GM23248 (cell line): ENCODE results near the gene PRKCA. TPM values are rescaled to one million over a fixed set of nuclear protein-coding genes. Genes with fewer than 3 reads are reported as not detected.
"Not testable (repeated sequence)": the region's sequence is repeated elsewhere in the genome, so short reads cannot be mapped to it uniquely, and the experiment has no call there.

ENCODE experiments used
- DNase-seq: peaks from one replicate; pipeline ENCODE4 v3.0.0-alpha.2; 2015
- H2AFZ ChIP-seq: fragments of 200-600 bp; sonication (generic); 2 replicates; pipeline ENCODE4 v1.6.1; 2016; ENCODE audit warnings: antibody characterized with exemption
- H3F3A ChIP-seq: fragments of 200-600 bp; sonication (generic); 2 replicates; pipeline ENCODE4 v1.6.1; 2016; ENCODE audit warnings: mild to moderate bottlenecking, antibody characterized with exemption, mixed run types; ENCODE audit not compliant: insufficient read depth
- H3K27ac ChIP-seq: fragments of 200-600 bp; sonication (generic); 2 replicates; pipeline ENCODE4 v1.5.1; 2016; ENCODE audit warnings: mild to moderate bottlenecking
- H3K27me3 ChIP-seq: fragments of 200-600 bp; sonication (generic); replicated peaks from 2 replicates; pipeline ENCODE4 v1.6.1; 2016; ENCODE audit warnings: mild to moderate bottlenecking; ENCODE audit not compliant: insufficient read depth
- H3K36me3 ChIP-seq: fragments of 200-600 bp; sonication (generic); 2 replicates; pipeline ENCODE4 v1.6.1; 2016; ENCODE audit warnings: low read depth, mild to moderate bottlenecking
- H3K4me1 ChIP-seq: fragments of 200-600 bp; sonication (generic); 2 replicates; pipeline ENCODE4 v1.6.1; 2016; ENCODE audit warnings: mild to moderate bottlenecking; ENCODE audit not compliant: insufficient read depth
- H3K4me2 ChIP-seq: fragments of 200-600 bp; sonication (generic); one replicate; pipeline ENCODE4 v1.6.1; 2016; ENCODE audit warnings: mild to moderate bottlenecking; ENCODE audit not compliant: unreplicated experiment
- H3K4me3 ChIP-seq: fragments of 200-600 bp; sonication (generic); 2 replicates; pipeline ENCODE4 v1.5.1; 2016; ENCODE audit warnings: mild to moderate bottlenecking
- H3K79me2 ChIP-seq: fragments of 200-600 bp; sonication (generic); 2 replicates; pipeline ENCODE4 v1.6.1; 2016; ENCODE audit warnings: mild to moderate bottlenecking; ENCODE audit not compliant: insufficient read depth
- H3K9ac ChIP-seq: fragments of 200-600 bp; sonication (generic); 2 replicates; pipeline ENCODE4 v1.6.1; 2016; ENCODE audit warnings: mild to moderate bottlenecking
- H3K9me2 ChIP-seq: fragments of 200-600 bp; sonication (generic); 2 replicates; pipeline ENCODE4 v1.6.1; 2016; ENCODE audit warnings: mixed run types, mild to moderate bottlenecking, moderate library complexity; ENCODE audit not compliant: insufficient read depth
- H3K9me3 ChIP-seq: fragments of 200-600 bp; sonication (generic); one replicate; pipeline ENCODE4 v1.6.1; 2017; ENCODE audit warnings: low read depth
- H4K20me1 ChIP-seq: fragments of 200-600 bp; sonication (generic); 2 replicates; pipeline ENCODE4 v1.6.0; 2016; ENCODE audit not compliant: insufficient read depth
- EZH2 ChIP-seq: fragments of 200-600 bp; sonication (generic); IDR thresholded peaks from 2 replicates; pipeline ENCODE4 v1.6.1; 2018; ENCODE audit warnings: antibody characterized with exemption, mild to moderate bottlenecking; ENCODE audit not compliant: insufficient read depth, poor library complexity, severe bottlenecking
- EZH2phosphoT487 ChIP-seq: fragments of 200-600 bp; sonication (generic); IDR thresholded peaks from 2 replicates; pipeline ENCODE4 v1.6.1; 2018; ENCODE audit warnings: antibody characterized with exemption, moderate library complexity, mild to moderate bottlenecking, low read depth; ENCODE audit not compliant: insufficient read depth
- WGBS, 2 experiments: methylation state at CpG; one replicate each; pipeline ENCODE4 v1.1.6; 2015 to 2017; ENCODE audit warnings: low lambda C conversion rate in 2 of 2, low coverage in 1 of 2; ENCODE audit errors: missing lambda C conversion rate in 2 of 2; 5-methylcytosine and 5-hydroxymethylcytosine counted together
- in situ Hi-C: fragments of 300-500 bp; cut with MboI; formaldehyde crosslinking; loops from 2 replicates; pipeline ENCODE4 v1.15.0; 2020
- polyA plus RNA-seq: library from polyadenylated mRNA; unstranded; fragments of >200 nt; fragmentation: Nextera tagmentation; extraction: Ambion mirVana; gene quantifications from 2 replicates; pipeline ENCODE4 v1.2.1, GENCODE V29; 2016
- total RNA-seq: library from RNA; depleted of rRNA; stranded (reverse); fragments of >200 nt; shearing (Covaris generic); gene quantifications from 2 replicates; pipeline ENCODE4 v1.2.3, GENCODE V29; 2014

The PRKCA gene
- total and polyA plus RNA-seq, 2 experiments from 2014 or later: 17.3 to 28.5 TPM

DNA sequence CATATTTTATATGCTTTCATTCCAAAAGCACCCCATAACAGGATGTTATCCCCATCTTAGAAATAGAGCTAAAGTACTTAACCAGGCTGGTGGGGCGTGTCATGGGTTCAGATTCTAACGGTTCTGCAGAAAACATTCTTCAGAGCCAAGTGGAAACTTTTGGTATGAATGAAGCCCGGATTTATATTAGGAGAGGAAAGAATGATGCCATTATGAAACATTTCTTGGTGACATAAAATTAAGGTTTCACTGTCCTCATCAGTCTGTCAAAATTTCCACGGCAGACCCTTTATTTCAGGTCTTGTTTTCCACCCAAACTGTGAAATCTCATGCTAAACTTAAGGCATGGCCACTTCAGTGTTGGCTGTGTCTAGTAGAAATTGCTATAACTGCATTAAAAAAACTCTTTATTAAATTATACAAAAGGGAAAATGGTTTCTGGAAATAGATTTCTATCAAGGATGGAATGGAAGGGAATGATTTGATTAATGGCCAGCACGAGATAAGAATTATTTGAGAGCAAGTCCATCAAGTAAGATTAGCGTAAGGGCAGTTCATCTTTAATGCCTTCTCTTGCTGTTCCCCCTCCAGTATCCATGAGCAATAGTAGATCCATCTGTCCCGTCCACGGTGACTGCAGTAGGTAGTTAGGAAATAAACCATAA, 11.7 kb downstream of the PRKCA start:
- no peak for DNase-seq
- Histone ChIP-seq H3K4me1 (peaks cover 15% of the 10 kb centered on the region), H3K4me3 (no peak overlapping the region), H4K20me1 (no peaks in the 10 kb centered on the region), H3K79me2 (peaks cover 93% of the 10 kb centered on the region), H3K4me2 (no peak overlapping the region), H3K27ac (no peak overlapping the region), H3K36me3 (peaks cover 15% of the 10 kb centered on the region; the same call in 1 of the 2 replicates), H3F3A (peaks cover 14% of the 10 kb centered on the region), H3K27me3 (no peaks in the 10 kb centered on the region), H3K9ac (no peak overlapping the region), H3K9me3 (no peaks in the 10 kb centered on the region), H3K9me2 (no peaks in the 10 kb centered on the region), H2AFZ (no peak overlapping the region)
- WGBS, 2 experiments: 85 to 86% methylated on average over 8 of the region's 8 CpGs
- TF ChIP-seq EZH2phosphoT487 (no peak), EZH2 (no peak)
- in situ Hi-C loops: no loop called here

DNA sequence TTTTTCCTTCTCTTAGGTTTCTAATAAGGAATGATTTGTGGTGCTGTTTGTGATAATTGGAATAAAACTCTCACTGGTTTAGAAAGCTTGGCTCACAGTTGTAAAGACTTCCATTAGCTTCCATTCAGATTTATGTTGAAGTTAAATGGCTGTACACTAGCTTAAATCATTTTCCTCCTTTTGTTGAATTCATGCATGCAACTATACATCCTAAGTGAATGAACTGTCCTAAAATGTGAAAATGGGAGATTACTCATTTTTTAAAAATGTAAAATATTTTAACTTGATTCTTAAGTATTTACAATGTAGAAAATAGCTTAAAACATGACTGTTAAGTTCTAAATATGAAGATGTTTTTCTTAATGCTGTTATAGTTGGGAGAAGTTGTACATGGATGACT, 15.2 kb downstream of the PRKCA start:
- Histone ChIP-seq H3K4me3 (peak overlapping the region; percentile 26), H3K9me2 (no peaks in the 10 kb centered on the region), H3K27ac (peak overlapping the region; percentile 31), H3K4me1 (peaks cover 19% of the 10 kb centered on the region), H3K9ac (peak overlapping the region; percentile 25), H3K36me3 (peaks cover 6% of the 10 kb centered on the region; the same call in 1 of the 2 replicates), H3K27me3 (no peaks in the 10 kb centered on the region), H3F3A (peaks cover 22% of the 10 kb centered on the region), H3K4me2 (peak overlapping the region; percentile 82), H3K9me3 (no peaks in the 10 kb centered on the region), H4K20me1 (no peaks in the 10 kb centered on the region), H2AFZ (peak overlapping the region; percentile 28; the same call in 1 of the 2 replicates), H3K79me2 (peaks cover 93% of the 10 kb centered on the region)
- peak; percentile 41 for DNase-seq
- TF ChIP-seq EZH2 (no peak), EZH2phosphoT487 (no peak)
- in situ Hi-C loops: no loop called here

DNA sequence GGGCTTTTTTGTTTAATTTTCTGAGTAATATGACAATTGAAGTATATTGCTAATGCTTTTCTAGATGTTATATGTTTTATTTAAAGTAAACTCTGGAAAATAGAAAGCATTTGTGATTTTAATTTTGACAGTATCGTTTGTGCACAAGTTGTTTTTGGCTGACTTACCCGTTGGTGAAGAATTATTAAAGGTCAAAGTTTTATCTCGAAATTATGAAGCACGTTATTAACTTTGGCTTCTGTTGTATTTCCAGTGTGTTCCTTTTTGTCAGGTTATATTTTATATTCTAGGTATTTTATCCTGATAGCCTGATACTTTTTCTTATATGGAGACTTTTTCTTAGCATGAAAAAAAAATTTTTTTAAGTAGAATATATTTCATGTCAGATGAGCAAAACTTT, 16.8 kb downstream of the PRKCA start:
- H3K27ac ChIP-seq: no peak overlapping the region
- in situ Hi-C loops: no loop called here

DNA sequence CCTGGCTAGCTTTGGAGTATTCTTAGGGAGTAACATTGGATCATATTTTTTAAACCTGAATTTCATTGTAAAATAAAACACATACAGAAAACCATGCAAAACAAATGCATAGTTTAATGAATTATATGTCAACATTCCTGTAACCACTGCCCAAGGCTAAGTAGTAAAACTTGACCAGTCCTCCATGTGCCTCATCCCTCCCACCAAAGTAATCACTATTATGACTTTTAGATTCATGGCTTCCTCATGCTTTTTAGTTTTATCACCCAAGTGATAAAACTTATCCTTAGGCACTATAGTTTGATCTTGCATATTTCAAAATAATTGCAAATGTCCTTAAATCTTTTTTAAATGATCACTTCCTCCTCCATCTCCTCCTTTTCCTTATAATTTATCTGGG, 20.4 kb downstream of the PRKCA start:
- peaks cover 12% of the 10 kb centered on the region for H3K4me1 ChIP-seq
- TF ChIP-seq EZH2 (no peak), EZH2phosphoT487 (no peak)
- peaks cover 99% of the 10 kb centered on the region for H3K79me2 ChIP-seq
- peaks cover 14% of the 10 kb centered on the region for H3F3A ChIP-seq
- in situ Hi-C loops: no loop called here
- H3K9me3 ChIP-seq: no peaks in the 10 kb centered on the region
- H3K9ac ChIP-seq: no peak overlapping the region
- H3K27me3 ChIP-seq: no peaks in the 10 kb centered on the region
- H3K4me2 ChIP-seq: no peak overlapping the region
- H3K4me3 ChIP-seq: no peak overlapping the region
- no peaks in the 10 kb centered on the region for H4K20me1 ChIP-seq
- H3K9me2 ChIP-seq: no peaks in the 10 kb centered on the region
- H2AFZ ChIP-seq: no peak overlapping the region
- peaks cover 9% of the 10 kb centered on the region; the same call in 1 of the 2 replicates for H3K36me3 ChIP-seq
- DNase-seq: no peak
- H3K27ac ChIP-seq: no peak overlapping the region

More for the DNA sequence above, 16.8 kb downstream of the PRKCA start:
- Histone ChIP-seq H3K27me3 (no peaks in the 10 kb centered on the region), H3F3A (peaks cover 22% of the 10 kb centered on the region), H3K9me2 (no peaks in the 10 kb centered on the region), H3K9ac (no peak overlapping the region), H3K79me2 (peaks cover 93% of the 10 kb centered on the region), H3K4me3 (no peak overlapping the region), H3K4me1 (peaks cover 19% of the 10 kb centered on the region), H4K20me1 (no peaks in the 10 kb centered on the region), H3K9me3 (no peaks in the 10 kb centered on the region), H3K36me3 (peaks cover 9% of the 10 kb centered on the region; the same call in 1 of the 2 replicates), H3K4me2 (no peak overlapping the region), H2AFZ (no peak overlapping the region)
- WGBS, 2 experiments: 96 to 99% methylated on average over 4 of the region's 4 CpGs
- no peak for DNase-seq
- TF ChIP-seq EZH2phosphoT487: no peak

DNA sequence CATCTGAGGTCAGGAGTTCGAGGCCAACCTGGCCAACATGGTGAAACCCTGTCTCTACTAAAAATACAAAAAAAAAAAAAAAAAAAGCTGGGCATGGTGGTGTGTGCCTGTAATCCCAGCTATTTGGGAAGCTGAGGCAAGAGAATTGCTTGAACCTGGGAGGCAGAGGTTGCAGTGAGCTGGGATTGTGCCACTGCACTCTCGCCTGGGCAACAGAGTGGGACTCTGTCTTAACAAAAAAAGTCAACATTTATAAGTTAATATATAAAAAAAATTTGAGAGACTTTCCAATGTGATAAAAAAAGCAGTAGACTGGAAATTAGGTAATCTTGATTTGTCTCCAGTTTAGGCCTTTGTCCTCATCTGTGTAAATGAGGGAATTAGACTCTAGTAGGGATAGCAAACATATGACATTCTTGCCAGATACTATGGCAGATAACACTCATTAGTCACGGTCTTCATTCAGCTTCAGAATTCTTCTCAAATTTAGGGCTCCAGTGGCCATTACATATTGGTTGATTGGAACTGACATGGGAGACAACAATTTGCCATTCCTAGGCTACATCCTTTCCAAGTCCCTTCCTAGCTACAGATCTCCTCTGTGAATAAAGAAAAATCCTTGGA, 22.1 kb downstream of the PRKCA start:
- H3K9ac ChIP-seq, H3K27ac ChIP-seq, H4K20me1 ChIP-seq, H3K9me2 ChIP-seq, H3K36me3 ChIP-seq, H3K9me3 ChIP-seq, H3K27me3 ChIP-seq, H2AFZ ChIP-seq, H3K4me2 ChIP-seq, in situ Hi-C loops, H3K4me1 ChIP-seq, DNase-seq, H3K4me3 ChIP-seq, H3F3A ChIP-seq: not testable (repeated sequence)
- H3K79me2 ChIP-seq: peaks cover 100% of the 10 kb centered on the region
- 92 to 96% methylated on average over 3 of the region's 3 CpGs for WGBS, 2 experiments
